Suprapubic skin (tissue), 4 donors: Measurements from ENCODE around the gene WAC. TPM values are rescaled to one million over a fixed set of nuclear protein-coding genes. Genes with fewer than 3 reads are reported as not detected.
A peak's percentile ranks its signal among the peaks of the same experiment; 100 is the strongest.

Experiments
- DNase-seq, 2 donors: peaks; one replicate each; pipeline ENCODE4 v3.0.0-alpha.2; 2019; ENCODE audit warnings: low spot score in 2 of 2
- H3K27ac ChIP-seq: fragments of 200-600 bp; sonication (generic); one replicate; pipeline ENCODE4 v1.5.1; 2019
- H3K27me3 ChIP-seq: fragments of 200-600 bp; sonication (generic); one replicate; pipeline ENCODE4 v1.5.1; 2019
- H3K36me3 ChIP-seq: fragments of 200-600 bp; sonication (generic); one replicate; pipeline ENCODE4 v1.5.1; 2019
- H3K4me1 ChIP-seq: fragments of 200-600 bp; sonication (generic); one replicate; pipeline ENCODE4 v1.5.1; 2019
- H3K4me3 ChIP-seq: fragments of 200-600 bp; sonication (generic); one replicate; pipeline ENCODE4 v1.5.1; 2019; ENCODE audit warnings: mild to moderate bottlenecking
- H3K9me3 ChIP-seq: fragments of 200-600 bp; sonication (generic); one replicate; pipeline ENCODE4 v1.5.1; 2019
- EP300 ChIP-seq: sonication (generic); formaldehyde crosslinking; IDR thresholded peaks from one replicate; pipeline ENCODE4 v1.6.1; 2017; ENCODE audit warnings: antibody characterized with exemption
- POLR2A ChIP-seq, 2 donors: fragments of 450-650 bp; IDR thresholded peaks; one replicate each; pipeline ENCODE4 v1.6.1; 2017; ENCODE audit warnings: antibody characterized with exemption in 2 of 2, mild to moderate bottlenecking in 2 of 2, moderate library complexity in 2 of 2
- POLR2AphosphoS5 ChIP-seq, 3 donors: sonication (generic); formaldehyde crosslinking; IDR thresholded peaks; one replicate each; pipeline ENCODE4 v1.6.1; 2017; ENCODE audit warnings: antibody characterized with exemption in 3 of 3
- WGBS: methylation state at CpG from one replicate; pipeline ENCODE4 v1.1.5; 2018; 5-methylcytosine and 5-hydroxymethylcytosine counted together
- total RNA-seq, 4 donors: library from RNA; depleted of rRNA; stranded (reverse); fragments of >200 nt; gene quantifications; one replicate each; pipeline ENCODE4 v1.1.0, GENCODE V29; 2016
- TF ChIP-seq, protein P1 (sequence below), 2 donors: fragments of 200-600 bp in 1 of 2; fragments of 450-650 bp in 1 of 2; sonication (generic) in 1 of 2; IDR thresholded peaks; one replicate each; pipeline ENCODE4 v1.5.1; 2016 to 2019; ENCODE audit warnings: antibody characterized with exemption in 2 of 2, mild to moderate bottlenecking in 1 of 2, moderate library complexity in 1 of 2

The WAC gene
- total RNA-seq, 4 donors from 2014 or later, result 91.6 to 164 (median 107) TPM

DNA sequence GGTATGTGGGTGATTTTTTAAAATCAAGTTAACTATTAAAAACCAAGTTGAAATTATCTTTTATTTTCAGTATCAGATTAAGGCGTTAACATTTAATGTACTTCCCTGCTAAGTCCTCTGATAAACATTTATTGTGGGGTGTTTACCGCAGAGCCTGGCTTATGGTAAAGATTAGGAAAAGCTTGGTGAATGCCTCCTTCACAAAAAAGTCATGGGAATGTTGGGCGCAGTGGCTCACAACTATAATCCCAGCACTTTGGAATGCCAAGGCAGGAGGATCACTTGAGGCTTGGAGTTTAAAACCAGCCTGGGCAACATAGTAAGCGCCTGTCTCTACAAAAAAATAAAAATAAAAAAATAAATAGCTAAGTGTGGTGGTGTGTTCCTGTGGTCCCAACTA lies 53.3 kb downstream of the WAC start:
- Histone ChIP-seq H3K4me1 (peaks cover 27% of the 10 kb centered on the region), H3K27me3 (no peaks in the 10 kb centered on the region), H3K4me3 (no peak overlapping the region), H3K36me3 (peaks cover 34% of the 10 kb centered on the region), H3K9me3 (no peaks in the 10 kb centered on the region), H3K27ac (no peak overlapping the region)
- no peak for DNase-seq
- no peak for TF ChIP-seq POLR2AphosphoS5 (IDR thresholded peaks at IDR 0.05)
- TF ChIP-seq EP300, result no peak
- no peak for TF ChIP-seq POLR2A (IDR thresholded peaks at IDR 0.05)
- TF ChIP-seq, protein P1, sequence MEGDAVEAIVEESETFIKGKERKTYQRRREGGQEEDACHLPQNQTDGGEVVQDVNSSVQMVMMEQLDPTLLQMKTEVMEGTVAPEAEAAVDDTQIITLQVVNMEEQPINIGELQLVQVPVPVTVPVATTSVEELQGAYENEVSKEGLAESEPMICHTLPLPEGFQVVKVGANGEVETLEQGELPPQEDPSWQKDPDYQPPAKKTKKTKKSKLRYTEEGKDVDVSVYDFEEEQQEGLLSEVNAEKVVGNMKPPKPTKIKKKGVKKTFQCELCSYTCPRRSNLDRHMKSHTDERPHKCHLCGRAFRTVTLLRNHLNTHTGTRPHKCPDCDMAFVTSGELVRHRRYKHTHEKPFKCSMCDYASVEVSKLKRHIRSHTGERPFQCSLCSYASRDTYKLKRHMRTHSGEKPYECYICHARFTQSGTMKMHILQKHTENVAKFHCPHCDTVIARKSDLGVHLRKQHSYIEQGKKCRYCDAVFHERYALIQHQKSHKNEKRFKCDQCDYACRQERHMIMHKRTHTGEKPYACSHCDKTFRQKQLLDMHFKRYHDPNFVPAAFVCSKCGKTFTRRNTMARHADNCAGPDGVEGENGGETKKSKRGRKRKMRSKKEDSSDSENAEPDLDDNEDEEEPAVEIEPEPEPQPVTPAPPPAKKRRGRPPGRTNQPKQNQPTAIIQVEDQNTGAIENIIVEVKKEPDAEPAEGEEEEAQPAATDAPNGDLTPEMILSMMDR (IDR thresholded peaks at IDR 0.05), result no peak
- WGBS, result 97% methylated on average over 4 of the region's 4 CpGs

DNA sequence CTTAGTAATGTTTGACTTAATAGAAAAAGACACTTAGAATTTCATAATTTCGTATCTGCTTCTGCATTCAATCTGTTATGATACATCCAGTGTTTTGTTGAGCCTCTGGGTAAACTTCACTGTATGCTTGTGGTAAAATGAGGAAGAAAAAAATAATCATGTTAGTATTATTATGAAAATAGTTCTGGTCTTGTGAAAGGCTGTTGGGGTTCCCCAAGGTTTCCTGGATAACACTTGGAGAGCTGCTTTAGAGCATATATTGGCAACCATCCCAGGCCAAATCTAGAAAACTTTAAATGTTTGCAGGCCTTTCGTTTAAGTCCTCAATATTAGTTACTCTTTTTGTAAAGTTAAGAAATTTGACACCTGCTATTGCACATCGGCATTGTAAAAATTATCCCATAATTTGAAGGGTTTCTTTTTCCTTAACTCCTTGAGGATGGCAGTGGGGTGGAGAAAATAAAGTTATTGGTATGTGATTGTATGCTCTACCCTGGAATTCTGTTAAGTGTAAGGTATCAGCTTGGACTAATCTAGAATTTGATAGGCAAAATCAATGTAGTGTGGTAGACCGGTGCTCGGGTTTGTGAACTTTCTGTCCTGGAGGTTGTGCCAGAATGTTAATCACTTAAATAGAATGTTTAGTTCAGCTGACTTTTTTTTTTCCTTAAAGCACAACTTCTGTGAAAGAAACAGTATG lies 54.5 kb downstream of the WAC start:
- TF ChIP-seq POLR2AphosphoS5 (IDR thresholded peaks at IDR 0.05), result no peak
- TF ChIP-seq, protein P1 (IDR thresholded peaks at IDR 0.05), result no peak
- Histone ChIP-seq H3K27ac (no peak overlapping the region), H3K4me1 (peaks cover 27% of the 10 kb centered on the region), H3K4me3 (no peak overlapping the region), H3K36me3 (peaks cover 43% of the 10 kb centered on the region), H3K9me3 (no peaks in the 10 kb centered on the region), H3K27me3 (no peaks in the 10 kb centered on the region)
- 28% methylated on average over 5 of the region's 5 CpGs for WGBS
- DNase-seq, result no peak

DNA sequence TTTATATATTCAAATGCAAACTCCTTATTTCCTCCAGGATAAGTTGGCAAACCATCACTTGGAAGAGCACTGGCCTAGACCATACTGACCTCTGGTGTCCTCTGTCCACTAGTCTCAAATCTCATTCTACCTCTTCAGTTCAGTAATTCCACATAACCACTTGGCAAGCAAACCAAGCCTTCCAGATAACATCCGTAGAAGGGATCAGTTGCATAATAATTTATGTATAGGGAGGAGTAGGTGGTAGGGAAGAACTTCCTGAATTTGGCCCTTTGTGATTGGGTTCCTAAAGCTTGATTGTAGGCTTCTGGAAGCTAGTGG lies 55.0 kb downstream of the WAC start:
- peaks cover 29% of the 10 kb centered on the region for H3K4me1 ChIP-seq
- H3K9me3 ChIP-seq, result no peaks in the 10 kb centered on the region
- no peaks in the 10 kb centered on the region for H3K27me3 ChIP-seq
- peak overlapping the region; percentile 22 for H3K27ac ChIP-seq
- 7% methylated on average over 1 of the region's 1 CpG for WGBS
- no peak for DNase-seq
- peaks cover 43% of the 10 kb centered on the region for H3K36me3 ChIP-seq
- no peak for TF ChIP-seq POLR2A (IDR thresholded peaks at IDR 0.05)
- TF ChIP-seq, protein P1 (IDR thresholded peaks at IDR 0.05), result no peak
- no peak for TF ChIP-seq POLR2AphosphoS5 (IDR thresholded peaks at IDR 0.05)
- TF ChIP-seq EP300, result no peak
- H3K4me3 ChIP-seq, result no peak overlapping the region

DNA sequence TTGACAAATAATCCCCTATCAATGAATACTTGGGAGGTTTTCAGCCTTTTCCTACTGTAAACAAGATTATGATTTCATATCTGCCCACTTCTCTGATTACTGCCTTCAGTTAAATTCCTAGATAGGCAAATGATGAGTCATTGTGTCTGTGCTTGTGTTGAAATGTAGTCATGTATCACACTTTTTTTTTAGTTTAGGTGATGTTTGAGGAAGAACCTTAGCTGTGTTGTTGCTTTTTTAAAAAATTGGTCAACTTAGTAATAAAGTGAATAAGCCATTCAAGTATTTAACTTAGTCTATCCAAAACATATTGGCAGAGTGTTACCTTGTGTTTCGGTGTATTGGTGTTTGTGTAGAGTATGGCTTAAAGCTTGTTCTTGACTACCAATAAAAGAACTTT lies 60.0 kb downstream of the WAC start:
- no peak overlapping the region for H3K4me3 ChIP-seq
- H3K36me3 ChIP-seq, result peaks cover 27% of the 10 kb centered on the region
- H3K27me3 ChIP-seq, result no peaks in the 10 kb centered on the region
- peaks cover 28% of the 10 kb centered on the region for H3K4me1 ChIP-seq
- WGBS, result 96% methylated on average over 1 of the region's 1 CpG
- no peak for DNase-seq
- no peaks in the 10 kb centered on the region for H3K9me3 ChIP-seq
- TF ChIP-seq POLR2AphosphoS5 (IDR thresholded peaks at IDR 0.05) (no peak), EP300 (no peak), POLR2A (IDR thresholded peaks at IDR 0.05) (no peak)
- TF ChIP-seq, protein P1 (IDR thresholded peaks at IDR 0.05), result no peak
- H3K27ac ChIP-seq, result no peak overlapping the region

DNA sequence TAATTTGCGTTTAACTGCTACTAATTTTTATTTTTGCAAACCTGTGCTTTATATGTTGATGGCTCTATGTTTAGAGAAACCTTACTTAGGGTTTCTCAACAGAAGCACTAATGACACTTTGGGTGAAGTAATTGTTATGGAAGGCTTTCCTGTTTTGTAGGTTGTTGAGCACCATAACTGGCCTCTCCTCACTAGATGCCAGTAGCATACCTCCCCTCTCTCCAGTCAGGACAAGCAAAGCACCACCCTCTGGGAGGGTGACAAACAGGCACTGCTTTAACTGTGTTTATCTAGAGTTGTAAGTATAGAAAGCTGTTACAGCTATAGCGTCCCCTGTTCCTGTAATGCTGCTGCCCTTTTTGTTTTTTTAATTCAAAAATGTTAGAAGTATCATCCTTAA lies 60.9 kb downstream of the WAC start:
- no peak for TF ChIP-seq EP300
- TF ChIP-seq POLR2AphosphoS5 (IDR thresholded peaks at IDR 0.05), result no peak
- no peak for TF ChIP-seq POLR2A (IDR thresholded peaks at IDR 0.05)
- TF ChIP-seq, protein P1 (IDR thresholded peaks at IDR 0.05), result no peak
- WGBS, result 62% methylated on average over 2 of the region's 2 CpGs
- no peak for DNase-seq
- Histone ChIP-seq H3K4me3 (no peak overlapping the region), H3K4me1 (peaks cover 19% of the 10 kb centered on the region), H3K27ac (no peak overlapping the region), H3K9me3 (no peaks in the 10 kb centered on the region), H3K36me3 (peaks cover 27% of the 10 kb centered on the region), H3K27me3 (no peaks in the 10 kb centered on the region)
